Chondrocyte (in vitro differentiated cells): ENCODE data around the gene CLDN4. TPM values are rescaled to one million over a fixed set of nuclear protein-coding genes. Genes with fewer than 3 reads are reported as not detected.

Experiments used
- DNase-seq: peaks from one replicate; pipeline ENCODE4 v3.0.0; 2021; ENCODE audit warnings: mixed read lengths, low spot score
- H3K27ac Mint-ChIP-seq: one replicate; pipeline ENCODE4 v1.8.0; 2021; ENCODE audit warnings: mild to moderate bottlenecking, moderate library complexity, mixed read lengths; ENCODE audit not compliant: unreplicated experiment
- H3K27me3 Mint-ChIP-seq: 2 replicates; pipeline ENCODE4 v1.8.0; 2021; ENCODE audit warnings: low read depth, mixed read lengths
- H3K36me3 Mint-ChIP-seq: 2 replicates; pipeline ENCODE4 v1.8.0; 2021; ENCODE audit warnings: low read depth, mixed read lengths
- H3K4me1 Mint-ChIP-seq: 2 replicates; pipeline ENCODE4 v1.8.0; 2021; ENCODE audit warnings: low read depth, mild to moderate bottlenecking, mixed read lengths
- H3K4me3 Mint-ChIP-seq: one replicate; pipeline ENCODE4 v1.8.0; 2021; ENCODE audit warnings: mild to moderate bottlenecking, moderate library complexity, mixed read lengths; ENCODE audit not compliant: unreplicated experiment
- H3K9me3 Mint-ChIP-seq: 2 replicates; pipeline ENCODE4 v1.8.0; 2021; ENCODE audit warnings: low read depth, mixed read lengths
- total RNA-seq: library from RNA; stranded (reverse); gene quantifications from 3 replicates; pipeline ENCODE4 v1.2.1, GENCODE V29; 2021
- TF ChIP-seq, protein P1 (sequence below): fragments of 200-600 bp; sonication (generic); IDR thresholded peaks from 2 replicates; pipeline ENCODE4 v1.5.0; 2021; ENCODE audit warnings: antibody characterized with exemption, mild to moderate bottlenecking, moderate library complexity

The CLDN4 gene
- total RNA-seq, 1 donor from 2014 or later, result 0.35 TPM

DNA sequence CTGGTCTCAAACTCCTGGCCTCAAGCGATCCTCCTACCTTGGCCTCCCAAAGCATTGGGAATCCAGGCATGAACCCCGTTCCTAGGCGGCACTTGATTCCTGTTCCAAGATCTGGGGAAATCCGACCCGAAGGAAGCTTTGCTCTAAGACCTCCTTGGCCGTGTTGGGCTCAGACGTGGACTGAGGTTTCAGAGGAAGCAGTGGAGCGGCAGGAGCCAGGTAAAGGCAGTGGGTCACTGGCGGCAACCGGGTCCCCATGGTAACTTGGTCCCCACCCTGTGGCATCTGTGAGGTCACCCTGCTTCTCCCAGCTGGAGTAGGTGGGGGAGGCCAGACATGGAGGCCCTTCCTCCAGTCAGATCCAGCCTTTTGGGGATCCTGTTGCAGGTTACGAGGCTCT, 30.1 kb downstream of the CLDN4 start, which contains the start of gene TMEM270:
TSS of gene TMEM270 (plus strand) at position 301 of the 400 bp plus-strand sequence. CDS start at position 337, 36 bp downstream.
- no peak within 1 kb of the TSS for H3K27ac Mint-ChIP-seq
- H3K36me3 Mint-ChIP-seq, result no peaks in the 10 kb centered on the region
- H3K9me3 Mint-ChIP-seq, result no peaks in the 10 kb centered on the region
- H3K4me1 Mint-ChIP-seq, result no peaks in the 10 kb centered on the region
- TF ChIP-seq, protein P1, sequence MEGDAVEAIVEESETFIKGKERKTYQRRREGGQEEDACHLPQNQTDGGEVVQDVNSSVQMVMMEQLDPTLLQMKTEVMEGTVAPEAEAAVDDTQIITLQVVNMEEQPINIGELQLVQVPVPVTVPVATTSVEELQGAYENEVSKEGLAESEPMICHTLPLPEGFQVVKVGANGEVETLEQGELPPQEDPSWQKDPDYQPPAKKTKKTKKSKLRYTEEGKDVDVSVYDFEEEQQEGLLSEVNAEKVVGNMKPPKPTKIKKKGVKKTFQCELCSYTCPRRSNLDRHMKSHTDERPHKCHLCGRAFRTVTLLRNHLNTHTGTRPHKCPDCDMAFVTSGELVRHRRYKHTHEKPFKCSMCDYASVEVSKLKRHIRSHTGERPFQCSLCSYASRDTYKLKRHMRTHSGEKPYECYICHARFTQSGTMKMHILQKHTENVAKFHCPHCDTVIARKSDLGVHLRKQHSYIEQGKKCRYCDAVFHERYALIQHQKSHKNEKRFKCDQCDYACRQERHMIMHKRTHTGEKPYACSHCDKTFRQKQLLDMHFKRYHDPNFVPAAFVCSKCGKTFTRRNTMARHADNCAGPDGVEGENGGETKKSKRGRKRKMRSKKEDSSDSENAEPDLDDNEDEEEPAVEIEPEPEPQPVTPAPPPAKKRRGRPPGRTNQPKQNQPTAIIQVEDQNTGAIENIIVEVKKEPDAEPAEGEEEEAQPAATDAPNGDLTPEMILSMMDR, result no peak
- H3K4me3 Mint-ChIP-seq, result no peak within 1 kb of the TSS
- H3K27me3 Mint-ChIP-seq, result peaks cover 3% of the 10 kb centered on the region
- no peak for DNase-seq

DNA sequence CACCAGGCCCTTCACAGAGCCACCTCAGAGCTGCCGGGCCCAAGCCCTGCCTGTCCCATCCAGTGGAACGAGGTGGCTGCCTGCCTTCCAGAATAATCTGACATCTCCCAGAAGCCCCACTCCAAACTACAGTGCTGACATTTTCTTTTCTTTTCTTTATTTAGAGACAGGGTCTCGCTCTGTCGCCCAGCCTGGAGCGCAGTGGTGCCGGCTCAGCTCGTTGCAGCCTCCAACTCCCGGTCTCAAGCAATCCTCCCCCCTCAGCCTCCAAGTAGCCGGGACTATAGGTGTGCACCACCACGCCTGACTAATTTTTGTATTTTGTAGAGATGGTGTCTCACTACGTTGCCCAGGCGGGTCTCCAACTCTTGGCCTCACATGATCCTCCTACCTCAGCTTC, 30.5 kb downstream of the CLDN4 start:
- Mint-ChIP-seq H3K27ac (no peak overlapping the region), H3K36me3 (no peaks in the 10 kb centered on the region), H3K27me3 (peaks cover 3% of the 10 kb centered on the region), H3K4me1 (peaks cover 2% of the 10 kb centered on the region), H3K9me3 (no peaks in the 10 kb centered on the region), H3K4me3 (no peak overlapping the region)
- DNase-seq, result no peak
- TF ChIP-seq, protein P1, result no peak

DNA sequence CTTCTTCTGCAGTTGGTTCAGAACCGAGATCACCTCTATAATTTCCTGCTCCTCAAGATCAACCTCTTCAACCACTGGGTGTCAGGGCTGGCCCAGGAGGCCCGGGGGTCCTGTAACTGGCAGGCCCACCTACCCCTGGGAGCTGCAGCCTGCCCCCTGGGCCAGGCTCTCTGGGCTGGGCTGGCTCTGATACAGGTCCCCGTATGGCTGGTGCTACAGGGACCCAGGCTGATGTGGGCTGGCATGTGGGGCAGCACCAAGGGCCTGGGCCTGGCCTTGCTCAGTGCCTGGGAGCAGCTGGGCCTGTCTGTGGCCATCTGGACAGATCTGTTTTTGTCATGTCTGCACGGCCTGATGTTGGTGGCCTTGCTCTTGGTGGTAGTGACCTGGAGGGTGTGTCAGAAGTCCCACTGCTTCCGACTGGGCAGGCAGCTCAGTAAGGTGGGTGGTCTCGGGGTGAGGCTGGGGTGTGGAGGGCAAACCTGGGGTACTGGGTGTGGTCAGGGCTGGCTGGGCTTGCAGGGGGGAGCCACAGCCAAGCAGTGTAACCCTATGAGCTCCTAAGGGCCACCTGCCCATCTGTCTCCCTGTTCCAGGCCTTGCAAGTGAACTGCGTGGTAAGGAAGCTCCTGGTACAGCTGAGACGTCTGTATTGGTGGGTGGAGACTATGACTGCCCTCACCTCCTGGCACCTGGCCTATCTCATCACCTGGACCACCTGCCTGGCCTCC, 34.4 kb downstream of the CLDN4 start:
- Mint-ChIP-seq H3K9me3 (no peaks in the 10 kb centered on the region), H3K36me3 (no peaks in the 10 kb centered on the region), H3K27ac (no peak overlapping the region), H3K27me3 (no peaks in the 10 kb centered on the region), H3K4me3 (no peak overlapping the region), H3K4me1 (peaks cover 29% of the 10 kb centered on the region)
- TF ChIP-seq, protein P1, result no peak
- DNase-seq, result no peak

DNA sequence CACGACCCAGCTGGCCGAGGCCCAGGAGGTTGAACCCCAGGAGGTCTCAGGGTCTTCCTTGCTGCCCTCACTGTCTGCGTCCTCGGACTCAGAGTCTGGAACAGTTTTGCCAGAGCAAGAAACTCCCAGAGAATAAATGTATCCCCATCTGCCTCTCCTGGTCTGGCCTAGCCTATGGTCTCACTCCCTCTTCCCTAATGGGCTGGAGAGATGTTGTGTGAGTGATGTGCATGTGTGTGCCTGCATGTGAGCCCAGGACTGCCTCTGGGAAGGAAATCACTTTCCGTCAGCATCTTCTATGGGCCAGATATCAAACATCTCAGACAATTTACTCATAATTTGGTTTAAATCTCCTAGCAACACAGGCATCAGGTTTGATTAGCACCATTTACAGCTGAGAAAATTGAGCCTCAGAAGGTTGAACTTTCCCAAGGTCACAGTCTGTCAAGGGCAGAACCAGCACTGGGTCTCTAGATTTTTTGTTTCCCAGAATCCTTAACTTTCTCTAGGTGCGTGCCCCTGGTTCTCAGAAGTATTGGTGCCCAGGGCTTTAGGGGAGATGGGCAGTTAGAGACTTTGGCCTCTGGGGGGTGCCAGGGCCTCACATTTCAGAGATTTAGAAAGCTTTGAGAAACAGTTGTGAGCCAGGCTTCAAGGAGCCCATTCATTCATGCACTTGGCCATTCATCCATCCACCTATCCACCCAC, 35.1 kb downstream of the CLDN4 start:
- Mint-ChIP-seq H3K4me3 (no peak overlapping the region), H3K27ac (no peak overlapping the region), H3K27me3 (no peaks in the 10 kb centered on the region), H3K4me1 (peaks cover 36% of the 10 kb centered on the region), H3K9me3 (no peaks in the 10 kb centered on the region), H3K36me3 (no peaks in the 10 kb centered on the region)
- DNase-seq, result no peak
- TF ChIP-seq, protein P1, result peak; percentile 87

DNA sequence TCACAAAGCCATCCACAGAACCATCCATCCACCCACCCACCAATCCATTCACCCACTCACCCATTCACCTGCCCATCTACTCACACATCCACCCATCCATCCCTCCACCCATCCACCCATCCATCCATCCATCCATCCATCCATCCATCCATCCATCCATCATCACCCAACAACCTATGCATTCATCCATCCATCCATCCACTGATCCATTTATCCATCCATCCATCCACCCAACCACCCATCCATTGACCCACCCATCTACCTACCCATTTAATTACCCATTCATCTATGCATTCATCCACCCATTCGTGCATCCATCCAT, 35.6 kb downstream of the CLDN4 start:
- H3K4me1 Mint-ChIP-seq, result peaks cover 40% of the 10 kb centered on the region
- H3K36me3 Mint-ChIP-seq, result no peaks in the 10 kb centered on the region
- no peaks in the 10 kb centered on the region for H3K27me3 Mint-ChIP-seq
- H3K4me3 Mint-ChIP-seq, result no peak overlapping the region
- TF ChIP-seq, protein P1, result no peak
- no peak for DNase-seq
- no peaks in the 10 kb centered on the region for H3K9me3 Mint-ChIP-seq
- H3K27ac Mint-ChIP-seq, result no peak overlapping the region
